Psoas muscle (tissue), 8 donors: ENCODE data around the gene DDX11. TPM values are rescaled to one million over a fixed set of nuclear protein-coding genes. Genes with fewer than 3 reads are reported as not detected.

Experiments used
- ATAC-seq, 4 donors: fragments of 200-7000 bp; cut with Tn5 transposase; one replicate each; pipeline ENCODE4 v1.9.1; 2020; ENCODE audit warnings: moderate library complexity in 3 of 4, mild to moderate bottlenecking in 2 of 4
- DNase-seq, 2 donors: peaks; one replicate each; pipeline ENCODE4 v3.0.0-alpha.2; 2020
- H3K27ac ChIP-seq: fragments of 200-600 bp; one replicate; pipeline ENCODE4 v1.8.0; 2022
- H3K27me3 ChIP-seq, 3 donors: fragments of 200-600 bp in 1 of 3; one replicate each; pipeline versions ENCODE4 v1.6.1 to v1.8.0; 2013 to 2022; ENCODE audit warnings: low read length in 2 of 3, mild to moderate bottlenecking in 2 of 3, moderate library complexity in 1 of 3; ENCODE audit not compliant: insufficient read depth in 3 of 3
- H3K36me3 ChIP-seq, 2 donors: fragments of 200-600 bp in 1 of 2; one replicate each; pipeline versions ENCODE4 v1.6.1 to v1.8.0; 2013 to 2022; ENCODE audit warnings: low read depth in 1 of 2, mild to moderate bottlenecking in 1 of 2, moderate library complexity in 1 of 2; ENCODE audit not compliant: insufficient read depth in 1 of 2
- H3K4me1 ChIP-seq: fragments of 200-600 bp; one replicate; pipeline ENCODE4 v1.8.0; 2022
- H3K4me3 ChIP-seq: fragments of 200-600 bp; one replicate; pipeline ENCODE4 v1.8.0; 2022; ENCODE audit warnings: mild to moderate bottlenecking
- H3K9me3 ChIP-seq: fragments of 200-600 bp; one replicate; pipeline ENCODE4 v1.8.0; 2022
- whole genome bisulfite sequencing, 3 donors: extraction: QIAGEN DNeasy Blood & Tissue Kit; methylation state at CpG; one replicate each; pipeline versions ENCODE4 v1.1.6 to v1.1.7; 2013; 5-methylcytosine and 5-hydroxymethylcytosine counted together
- intact Hi-C, 2 donors: fragments of 100-400 bp; cut with DNase I; formaldehyde crosslinking; loops; one replicate each; pipeline versions ENCODE4 v1.11.0 to v1.14.2; 2022
- polyA plus RNA-seq, 3 donors: library from polyadenylated mRNA; stranded (reverse); fragments of 200-250 nt; gene quantifications; one replicate each; pipeline ENCODE4 v1.2.3, GENCODE V29; 2013
- total RNA-seq, 4 donors: library from RNA; stranded (reverse); fragmentation: NEBNext Ultra II Directional in 2 of 4; extraction: Animal tissue kit (Norgen Biotek cat#: 25700) in 2 of 4; gene quantifications; one replicate each; pipeline versions ENCODE4 v1.2.1 to v1.2.4, GENCODE V29; 2021 to 2023
- TF ChIP-seq, protein P1 (sequence below): fragments of 200-600 bp; IDR thresholded peaks from one replicate; pipeline ENCODE4 v1.8.0; 2022; ENCODE audit warnings: antibody characterized with exemption
- donor health status: healthy with polysubstance abuse.
- donor health status: DM: no; HTN: no; CAD: no; lungs with moderate emphysema.
- donor health status: Bipolar disorder and iron deficiency.
- donor health status: healthy.
- donor health status: DM: yes; HTN: yes; CAD: no.
- donor health status: DM: no; HTN: no; CAD: no.
- donor health status: DM: no; HTN: no; CAD: no.
- donor health status: DM: yes; HTN: yes; CAD: no.

The DDX11 gene
- total and polyA plus RNA-seq, 7 donors = 4.5 to 19.2 (median 6.8) TPM

- WGBS, 3 donors = 76 to 81% (median 79%) methylated on average over 4 of the region's 4 CpGs
- intact Hi-C loops = no loop called here
- no peak for ATAC-seq
- no peaks in the 10 kb centered on the region for H3K27me3 ChIP-seq
- TF ChIP-seq, protein P1, sequence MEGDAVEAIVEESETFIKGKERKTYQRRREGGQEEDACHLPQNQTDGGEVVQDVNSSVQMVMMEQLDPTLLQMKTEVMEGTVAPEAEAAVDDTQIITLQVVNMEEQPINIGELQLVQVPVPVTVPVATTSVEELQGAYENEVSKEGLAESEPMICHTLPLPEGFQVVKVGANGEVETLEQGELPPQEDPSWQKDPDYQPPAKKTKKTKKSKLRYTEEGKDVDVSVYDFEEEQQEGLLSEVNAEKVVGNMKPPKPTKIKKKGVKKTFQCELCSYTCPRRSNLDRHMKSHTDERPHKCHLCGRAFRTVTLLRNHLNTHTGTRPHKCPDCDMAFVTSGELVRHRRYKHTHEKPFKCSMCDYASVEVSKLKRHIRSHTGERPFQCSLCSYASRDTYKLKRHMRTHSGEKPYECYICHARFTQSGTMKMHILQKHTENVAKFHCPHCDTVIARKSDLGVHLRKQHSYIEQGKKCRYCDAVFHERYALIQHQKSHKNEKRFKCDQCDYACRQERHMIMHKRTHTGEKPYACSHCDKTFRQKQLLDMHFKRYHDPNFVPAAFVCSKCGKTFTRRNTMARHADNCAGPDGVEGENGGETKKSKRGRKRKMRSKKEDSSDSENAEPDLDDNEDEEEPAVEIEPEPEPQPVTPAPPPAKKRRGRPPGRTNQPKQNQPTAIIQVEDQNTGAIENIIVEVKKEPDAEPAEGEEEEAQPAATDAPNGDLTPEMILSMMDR = no peak
- DNase-seq = no peak
- peaks cover 6% of the 10 kb centered on the region for H3K4me1 ChIP-seq
- no peak overlapping the region for H3K27ac ChIP-seq
- H3K36me3 ChIP-seq = no peaks in the 10 kb centered on the region
- H3K4me3 ChIP-seq = no peak overlapping the region
- H3K9me3 ChIP-seq = no peaks in the 10 kb centered on the region
These were observed 41.7 kb upstream of the DDX11 start for GRCh38 chr12:31031951-31032335.

- no peaks in the 10 kb centered on the region for H3K9me3 ChIP-seq
- no peak for ATAC-seq
- H3K4me1 ChIP-seq = peaks cover 6% of the 10 kb centered on the region
- H3K36me3 ChIP-seq = no peaks in the 10 kb centered on the region
- TF ChIP-seq, protein P1 = no peak
- no peak overlapping the region for H3K4me3 ChIP-seq
- intact Hi-C loops = no loop called here
- H3K27ac ChIP-seq = no peak overlapping the region
- no peak for DNase-seq
- 55 to 67% (median 60%) methylated on average over 3 of the region's 3 CpGs for WGBS, 3 donors
- no peaks in the 10 kb centered on the region for H3K27me3 ChIP-seq
These were observed 40.5 kb upstream of the DDX11 start for GRCh38 chr12:31033146-31033545.

DNA sequence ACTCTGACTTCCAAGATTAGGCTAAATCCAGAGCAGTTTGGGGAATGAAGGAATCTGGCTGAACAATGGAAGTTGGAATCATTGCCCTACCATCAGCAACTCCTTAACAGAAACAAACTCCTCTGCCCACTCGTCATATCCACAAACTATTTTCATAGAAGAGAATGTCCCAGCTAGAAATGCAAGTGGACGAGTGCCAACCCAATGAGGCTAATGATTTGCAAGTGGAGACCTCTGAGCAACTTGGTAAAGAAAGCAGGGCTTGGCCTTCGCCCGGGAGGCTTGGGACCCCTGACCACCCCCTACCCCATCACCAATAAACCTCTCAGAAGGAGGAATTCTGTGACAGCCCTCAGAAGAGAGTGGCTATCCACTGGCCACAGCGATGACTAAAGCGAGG is 40.0 kb upstream of the DDX11 start:
- WGBS, 3 donors = 72 to 90% (median 87%) methylated on average over 6 of the region's 6 CpGs
- TF ChIP-seq, protein P1 = no peak
- H3K9me3 ChIP-seq = no peaks in the 10 kb centered on the region
- no peak for ATAC-seq
- peaks cover 6% of the 10 kb centered on the region for H3K4me1 ChIP-seq
- no peaks in the 10 kb centered on the region for H3K36me3 ChIP-seq
- no peaks in the 10 kb centered on the region for H3K27me3 ChIP-seq
- no peak overlapping the region for H3K27ac ChIP-seq
- intact Hi-C loops = no loop called here
- DNase-seq = no peak
- no peak overlapping the region for H3K4me3 ChIP-seq

DNA sequence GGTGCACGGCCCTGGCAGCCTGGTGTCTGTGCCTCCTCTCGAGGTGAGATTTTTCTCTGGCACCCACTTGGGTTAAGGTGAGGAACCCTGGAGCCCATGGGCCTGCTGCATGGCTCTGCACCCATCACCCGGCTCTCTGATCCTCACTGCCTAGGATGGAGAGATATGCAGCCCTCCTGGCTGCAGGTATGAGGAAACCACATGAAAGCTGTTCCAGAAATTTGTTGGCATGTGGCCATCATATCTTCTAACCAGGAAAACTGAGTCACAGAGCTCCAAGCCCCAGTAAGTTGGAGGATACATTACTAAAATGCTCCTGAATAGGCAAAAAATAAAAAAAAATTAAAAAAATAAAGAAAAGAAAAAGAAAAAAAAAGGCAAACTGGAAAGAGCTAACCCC is 39.3 kb upstream of the DDX11 start:
- H3K27ac ChIP-seq = no peak overlapping the region
- TF ChIP-seq, protein P1 = no peak
- no peak for DNase-seq
- intact Hi-C loops = no loop called here
- H3K4me3 ChIP-seq = no peak overlapping the region
- peaks cover 6% of the 10 kb centered on the region for H3K4me1 ChIP-seq
- H3K27me3 ChIP-seq = no peaks in the 10 kb centered on the region
- WGBS, 3 donors = 73 to 95% (median 80%) methylated on average over 3 of the region's 3 CpGs
- ATAC-seq = no peak
- no peaks in the 10 kb centered on the region for H3K9me3 ChIP-seq
- no peaks in the 10 kb centered on the region for H3K36me3 ChIP-seq

GRCh38 chr12:31035226-31035625 is 38.4 kb upstream of the DDX11 start:
- no peaks in the 10 kb centered on the region for H3K27me3 ChIP-seq
- DNase-seq (no peak), ATAC-seq (no peak)
- no peak overlapping the region for H3K4me3 ChIP-seq
- H3K9me3 ChIP-seq = no peaks in the 10 kb centered on the region
- TF ChIP-seq, protein P1 = no peak
- H3K36me3 ChIP-seq = no peaks in the 10 kb centered on the region
- H3K27ac ChIP-seq = no peak overlapping the region
- intact Hi-C loops = no loop called here
- 79 to 83% (median 81%) methylated on average over 4 of the region's 4 CpGs for WGBS, 3 donors
- peaks cover under 1% of the 10 kb centered on the region for H3K4me1 ChIP-seq
